A673 (cell line): ENCODE results near the gene CATSPERE. TPM values are rescaled to one million over a fixed set of nuclear protein-coding genes. Genes with fewer than 3 reads are reported as not detected.
"Not testable (repeated sequence)": the region's sequence is repeated elsewhere in the genome, so short reads cannot be mapped to it uniquely, and the experiment has no call there.

Experiments
- BruUV-seq: library from RNA; stranded (reverse); fragments of 400-500 nt; replicated peaks from 2 replicates; lab custom pipeline; 2021; lab: Mats Ljungman, UMichigan
- CTCF ChIA-PET: fragments of 300-600 bp; sonication (Branson Sonifier 250); formaldehyde crosslinking; loops from one replicate; lab custom pipeline; 2022; ENCODE audit warnings: antibody characterized with exemption; lab: Charles Lee
- POLR2A ChIA-PET: fragments of 300-600 bp; sonication (Branson Sonifier 250); formaldehyde crosslinking; loops from one replicate; lab custom pipeline; 2022; ENCODE audit warnings: antibody characterized with exemption; ENCODE audit not compliant: low non-redundant PET; lab: Charles Lee
- DNase-seq: peaks from one replicate; pipeline ENCODE4 v3.0.0-alpha.2; 2015; ENCODE audit warnings: low spot score
- H3K27ac ChIP-seq: fragments of 200-600 bp; sonication (generic); 2 replicates; pipeline ENCODE4 v1.5.1; 2016; ENCODE audit warnings: mixed run types, low read depth, mild to moderate bottlenecking, mixed read lengths, antibody characterized with exemption, low read length; ENCODE audit not compliant: poor library complexity, severe bottlenecking
- H3K27me3 ChIP-seq: fragments of 200-600 bp; sonication (generic); replicated peaks from 2 replicates; pipeline ENCODE4 v1.6.1; 2017; ENCODE audit warnings: mixed run types, low read depth, mild to moderate bottlenecking, mixed read lengths, antibody characterized with exemption, low read length; ENCODE audit not compliant: insufficient read depth, poor library complexity
- H3K36me3 ChIP-seq: fragments of 200-600 bp; sonication (generic); 2 replicates; pipeline ENCODE4 v1.6.1; 2016; ENCODE audit warnings: mixed run types, mild to moderate bottlenecking, mixed read lengths, antibody characterized with exemption, low read length; ENCODE audit not compliant: insufficient read depth, poor library complexity, severe bottlenecking
- H3K4me1 ChIP-seq: fragments of 200-600 bp; sonication (generic); 2 replicates; pipeline ENCODE4 v1.6.1; 2017; ENCODE audit warnings: mixed run types, mild to moderate bottlenecking, mixed read lengths, antibody characterized with exemption, low read length; ENCODE audit not compliant: insufficient read depth, poor library complexity, severe bottlenecking
- H3K4me3 ChIP-seq: fragments of 200-600 bp; sonication (generic); 2 replicates; pipeline ENCODE4 v1.5.1; 2016; ENCODE audit warnings: low read depth, mixed run types, mild to moderate bottlenecking, mixed read lengths, low read length; ENCODE audit not compliant: poor library complexity, severe bottlenecking
- H3K9me3 ChIP-seq: fragments of 200-600 bp; sonication (generic); 2 replicates; pipeline ENCODE4 v1.6.1; 2016; ENCODE audit warnings: mixed run types, low read depth, mild to moderate bottlenecking, mixed read lengths, antibody characterized with exemption, low read length; ENCODE audit not compliant: poor library complexity, severe bottlenecking
- CTCF ChIP-seq: fragments of 300-800, 200-600 bp; sonication (generic); conservative IDR thresholded peaks from 2 replicates; pipeline ENCODE4 v1.5.1; 2017; ENCODE audit warnings: low read depth, mild to moderate bottlenecking, antibody characterized with exemption, low read length, moderate library complexity, mixed read lengths
- EZH2 ChIP-seq: fragments of 200-600 bp; sonication (generic); IDR thresholded peaks from 2 replicates; pipeline ENCODE4 v1.6.1; 2017; ENCODE audit warnings: borderline replicate concordance, low read depth, mild to moderate bottlenecking, mixed read lengths, antibody characterized with exemption, low read length; ENCODE audit not compliant: poor library complexity, severe bottlenecking
- intact Hi-C: fragments of 100-400 bp; cut with micrococcal nuclease; formaldehyde crosslinking; loops from one replicate; pipeline ENCODE4 v1.10.0; 2022; ENCODE audit not compliant: unreplicated experiment
- total RNA-seq: library from RNA; stranded (reverse); gene quantifications from 2 replicates; pipeline ENCODE4 v1.2.3, GENCODE V29; 2021

CATSPERE gene
- total RNA-seq, 1 experiment from 2014 or later = 0.45 TPM

- Histone ChIP-seq H3K4me1 (peaks cover 16% of the 10 kb centered on the region), H3K4me3 (no peak overlapping the region), H3K9me3 (no peaks in the 10 kb centered on the region), H3K27ac (no peak overlapping the region), H3K27me3 (no peaks in the 10 kb centered on the region), H3K36me3 (no peaks in the 10 kb centered on the region)
- no peak for TF ChIP-seq CTCF
- no peak for TF ChIP-seq EZH2
- no peak for DNase-seq
- POLR2A ChIA-PET = no interaction called here
- CTCF ChIA-PET = no interaction called here
- no TSS peak for BruUV-seq
- intact Hi-C loops = no loop called here
Observed at GRCh38 chr1:244675167-244675566, 214.1 kb downstream of the CATSPERE start.

GRCh38 chr1:244678697-244679096 lies 217.6 kb downstream of the CATSPERE start:
- TF ChIP-seq CTCF (no peak), EZH2 (no peak)
- Histone ChIP-seq H3K9me3 (no peaks in the 10 kb centered on the region), H3K4me3 (no peak overlapping the region), H3K36me3 (no peaks in the 10 kb centered on the region), H3K27ac (no peak overlapping the region), H3K27me3 (no peaks in the 10 kb centered on the region), H3K4me1 (peaks cover 8% of the 10 kb centered on the region)
- no TSS peak for BruUV-seq
- DNase-seq = no peak
- ChIA-PET CTCF (no interaction called here), POLR2A (no interaction called here)
- intact Hi-C loops = no loop called here

GRCh38 chr1:244680667-244681066 lies 219.6 kb downstream of the CATSPERE start:
- intact Hi-C loops = no loop called here
- DNase-seq = no peak
- CTCF ChIA-PET = no interaction called here
- H3K4me1 ChIP-seq = no peaks in the 10 kb centered on the region
- H3K36me3 ChIP-seq = no peaks in the 10 kb centered on the region
- no peak for TF ChIP-seq CTCF
- no peak for TF ChIP-seq EZH2
- no peaks in the 10 kb centered on the region for H3K9me3 ChIP-seq
- H3K4me3 ChIP-seq = no peak overlapping the region
- H3K27ac ChIP-seq = no peak overlapping the region
- no peaks in the 10 kb centered on the region for H3K27me3 ChIP-seq
- BruUV-seq = no TSS peak
- POLR2A ChIA-PET = no interaction called here

- intact Hi-C loops, H3K9me3 ChIP-seq, H3K4me3 ChIP-seq, CTCF ChIA-PET, H3K27ac ChIP-seq, POLR2A ChIA-PET, H3K27me3 ChIP-seq, DNase-seq, H3K4me1 ChIP-seq, H3K36me3 ChIP-seq, BruUV-seq: not testable (repeated sequence)
Observed at GRCh38 chr1:244682087-244682486, 221.0 kb downstream of the CATSPERE start.

Other genes with a start within 250 kb of the CATSPERE start
- 44.2 and 46.7 TPM in 2 replicates for gene ADSS2, start 9.4 kb upstream of the CATSPERE start, total RNA-seq
- 40.7 and 47.7 TPM in 2 replicates for gene DESI2, start 191.9 kb downstream of the CATSPERE start, total RNA-seq